Activated T-cell treated with anti-CD3 and anti-CD28 coated beads for 4 hours (primary cell): Measurements from ENCODE around the gene TENT5A.

Source experiments
- DNase-seq: peaks from one replicate; pipeline ENCODE4 v3.0.0-alpha.2; 2020

Gene TENT5A

DNA sequence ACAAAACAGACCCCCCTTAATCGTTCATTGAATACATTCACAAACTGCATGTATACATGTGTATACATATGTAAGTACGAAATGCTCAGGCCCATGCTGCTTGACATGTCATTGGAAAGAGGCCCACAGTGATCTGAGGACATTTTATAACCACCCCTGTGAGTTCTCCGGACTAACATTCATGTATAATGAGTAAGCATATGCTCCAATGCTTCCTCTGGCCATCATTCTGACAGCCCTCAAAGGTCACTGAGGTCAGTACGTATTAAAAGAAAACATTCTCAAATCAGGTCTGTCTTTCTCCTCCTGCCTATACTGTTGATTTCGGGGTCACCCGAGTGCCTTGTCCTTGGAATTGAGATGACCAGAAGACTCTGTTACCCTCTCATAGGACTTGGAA is 54.9 kb downstream of the TENT5A start:
- no peak for DNase-seq

- DNase-seq = no peak
Measured at GRCh38 chr6:81696524-81696923, 56.0 kb downstream of the TENT5A start.
